Stomach (tissue), 4 donors: Measurements from ENCODE around the gene TFCP2L1.

Source experiments
- POLR2A ChIP-seq, 4 donors: fragments of 450-650 bp; IDR thresholded peaks; one replicate each; pipeline ENCODE4 v1.6.1; 2016; ENCODE audit warnings: antibody characterized with exemption in 4 of 4, control low read depth in 2 of 4, mild to moderate bottlenecking in 1 of 4, moderate library complexity in 1 of 4
- POLR2AphosphoS5 ChIP-seq, 3 donors: sonication (generic); formaldehyde crosslinking; IDR thresholded peaks; one replicate each; pipeline ENCODE4 v1.6.1; 2016; ENCODE audit warnings: antibody characterized with exemption in 3 of 3
- TF ChIP-seq, protein P1 (sequence below), 7 experiments: fragments of 450-650 bp in 4 of 7; fragments of 200-600 bp in 3 of 7; sonication (generic) in 3 of 7; IDR thresholded peaks; one replicate each; pipeline ENCODE4 v1.5.1; 2016 to 2019; ENCODE audit warnings: antibody characterized with exemption in 7 of 7, control low read depth in 2 of 7, mild to moderate bottlenecking in 1 of 7

DNA sequence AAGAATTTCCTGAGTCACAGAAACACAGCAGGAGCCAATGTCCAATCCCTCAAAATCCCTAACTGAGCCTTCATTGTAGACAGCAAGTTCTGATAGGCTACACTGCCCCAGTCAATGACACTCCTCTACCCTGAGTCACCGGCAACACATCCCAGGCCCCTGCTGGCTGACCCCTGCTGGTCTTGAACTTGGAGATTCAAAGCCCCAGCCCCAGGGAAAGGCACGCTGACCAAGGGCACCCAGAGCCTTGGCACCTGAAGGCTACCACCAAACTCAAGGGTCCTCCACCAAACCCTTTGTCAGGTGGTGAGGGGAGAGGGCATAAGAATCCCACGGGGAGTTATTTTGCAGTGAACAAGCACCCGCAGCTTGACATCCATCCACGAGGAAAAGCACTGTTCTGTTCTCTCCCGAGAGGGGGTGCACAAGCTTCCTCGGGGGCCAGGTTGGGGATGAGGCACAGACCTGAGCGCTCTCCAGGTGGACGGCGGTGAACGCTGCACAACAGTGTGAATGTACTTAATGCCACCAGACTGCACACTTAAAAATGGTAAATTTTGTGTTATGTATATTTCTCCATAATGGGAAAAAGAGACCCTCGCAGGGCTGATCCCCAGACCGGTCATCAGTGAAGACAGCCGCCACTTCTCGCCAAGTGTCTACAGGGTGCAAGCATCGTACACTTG lies 46.9 kb downstream of the TFCP2L1 start:
- TF ChIP-seq POLR2A (IDR thresholded peaks at IDR 0.05) (no peak), POLR2AphosphoS5 (IDR thresholded peaks at IDR 0.05) (no peak)
- TF ChIP-seq, protein P1, sequence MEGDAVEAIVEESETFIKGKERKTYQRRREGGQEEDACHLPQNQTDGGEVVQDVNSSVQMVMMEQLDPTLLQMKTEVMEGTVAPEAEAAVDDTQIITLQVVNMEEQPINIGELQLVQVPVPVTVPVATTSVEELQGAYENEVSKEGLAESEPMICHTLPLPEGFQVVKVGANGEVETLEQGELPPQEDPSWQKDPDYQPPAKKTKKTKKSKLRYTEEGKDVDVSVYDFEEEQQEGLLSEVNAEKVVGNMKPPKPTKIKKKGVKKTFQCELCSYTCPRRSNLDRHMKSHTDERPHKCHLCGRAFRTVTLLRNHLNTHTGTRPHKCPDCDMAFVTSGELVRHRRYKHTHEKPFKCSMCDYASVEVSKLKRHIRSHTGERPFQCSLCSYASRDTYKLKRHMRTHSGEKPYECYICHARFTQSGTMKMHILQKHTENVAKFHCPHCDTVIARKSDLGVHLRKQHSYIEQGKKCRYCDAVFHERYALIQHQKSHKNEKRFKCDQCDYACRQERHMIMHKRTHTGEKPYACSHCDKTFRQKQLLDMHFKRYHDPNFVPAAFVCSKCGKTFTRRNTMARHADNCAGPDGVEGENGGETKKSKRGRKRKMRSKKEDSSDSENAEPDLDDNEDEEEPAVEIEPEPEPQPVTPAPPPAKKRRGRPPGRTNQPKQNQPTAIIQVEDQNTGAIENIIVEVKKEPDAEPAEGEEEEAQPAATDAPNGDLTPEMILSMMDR (IDR thresholded peaks at IDR 0.05) = no peak
